Neural cell (in vitro differentiated cells): Measurements from ENCODE around the gene THUMPD3.

Source experiments
- CTCF ChIP-seq: fragments of 450-650 bp; IDR thresholded peaks from 2 replicates; pipeline ENCODE4 v1.5.1; 2014; ENCODE audit warnings: antibody characterized with exemption, mild to moderate bottlenecking, moderate library complexity; ENCODE audit not compliant: poor library complexity, severe bottlenecking
- EP300 ChIP-seq: fragments of 450-650 bp; conservative IDR thresholded peaks from 2 replicates; pipeline ENCODE4 v1.6.1; 2014; ENCODE audit warnings: antibody characterized with exemption, mild to moderate bottlenecking, moderate library complexity; ENCODE audit not compliant: poor library complexity, severe bottlenecking
- EZH2 ChIP-seq: fragments of 200-600, 300-800 bp; shearing (Covaris generic), sonication (generic); IDR thresholded peaks from 2 replicates; pipeline ENCODE4 v1.6.1; 2014; ENCODE audit warnings: antibody characterized with exemption, low read length, borderline replicate concordance, mild to moderate bottlenecking; ENCODE audit not compliant: insufficient read depth, poor library complexity, severe bottlenecking
- MXI1 ChIP-seq: fragments of 450-650 bp; conservative IDR thresholded peaks from 2 replicates; pipeline ENCODE4 v1.6.1; 2014; ENCODE audit warnings: antibody characterized with exemption, mild to moderate bottlenecking; ENCODE audit not compliant: poor library complexity, severe bottlenecking
- POLR2AphosphoS5 ChIP-seq: IDR thresholded peaks from 2 replicates; pipeline ENCODE4 v1.6.1; 2012
- RAD21 ChIP-seq: fragments of 450-650 bp; conservative IDR thresholded peaks from 2 replicates; pipeline ENCODE4 v1.6.1; 2014; ENCODE audit warnings: antibody characterized with exemption, mild to moderate bottlenecking, moderate library complexity
- SMC3 ChIP-seq: fragments of 450-650 bp; conservative IDR thresholded peaks from 2 replicates; pipeline ENCODE4 v1.6.1; 2014; ENCODE audit warnings: antibody characterized with exemption, mild to moderate bottlenecking, moderate library complexity; ENCODE audit not compliant: poor library complexity
- TAF1 ChIP-seq: IDR thresholded peaks from 2 replicates; pipeline ENCODE4 v1.6.1; 2012; ENCODE audit warnings: low read depth
- TF ChIP-seq, protein P1 (sequence below): IDR thresholded peaks from 2 replicates; pipeline ENCODE4 v1.6.1; 2012; ENCODE audit warnings: borderline replicate concordance

- TF ChIP-seq TAF1 (no peak), CTCF (no peak), SMC3 (no peak), RAD21 (no peak), EZH2 (no peak), EP300 (no peak), POLR2AphosphoS5 (no peak), MXI1 (no peak)
- TF ChIP-seq, protein P1, sequence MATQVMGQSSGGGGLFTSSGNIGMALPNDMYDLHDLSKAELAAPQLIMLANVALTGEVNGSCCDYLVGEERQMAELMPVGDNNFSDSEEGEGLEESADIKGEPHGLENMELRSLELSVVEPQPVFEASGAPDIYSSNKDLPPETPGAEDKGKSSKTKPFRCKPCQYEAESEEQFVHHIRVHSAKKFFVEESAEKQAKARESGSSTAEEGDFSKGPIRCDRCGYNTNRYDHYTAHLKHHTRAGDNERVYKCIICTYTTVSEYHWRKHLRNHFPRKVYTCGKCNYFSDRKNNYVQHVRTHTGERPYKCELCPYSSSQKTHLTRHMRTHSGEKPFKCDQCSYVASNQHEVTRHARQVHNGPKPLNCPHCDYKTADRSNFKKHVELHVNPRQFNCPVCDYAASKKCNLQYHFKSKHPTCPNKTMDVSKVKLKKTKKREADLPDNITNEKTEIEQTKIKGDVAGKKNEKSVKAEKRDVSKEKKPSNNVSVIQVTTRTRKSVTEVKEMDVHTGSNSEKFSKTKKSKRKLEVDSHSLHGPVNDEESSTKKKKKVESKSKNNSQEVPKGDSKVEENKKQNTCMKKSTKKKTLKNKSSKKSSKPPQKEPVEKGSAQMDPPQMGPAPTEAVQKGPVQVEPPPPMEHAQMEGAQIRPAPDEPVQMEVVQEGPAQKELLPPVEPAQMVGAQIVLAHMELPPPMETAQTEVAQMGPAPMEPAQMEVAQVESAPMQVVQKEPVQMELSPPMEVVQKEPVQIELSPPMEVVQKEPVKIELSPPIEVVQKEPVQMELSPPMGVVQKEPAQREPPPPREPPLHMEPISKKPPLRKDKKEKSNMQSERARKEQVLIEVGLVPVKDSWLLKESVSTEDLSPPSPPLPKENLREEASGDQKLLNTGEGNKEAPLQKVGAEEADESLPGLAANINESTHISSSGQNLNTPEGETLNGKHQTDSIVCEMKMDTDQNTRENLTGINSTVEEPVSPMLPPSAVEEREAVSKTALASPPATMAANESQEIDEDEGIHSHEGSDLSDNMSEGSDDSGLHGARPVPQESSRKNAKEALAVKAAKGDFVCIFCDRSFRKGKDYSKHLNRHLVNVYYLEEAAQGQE: no peak
Observed at GRCh38 chr3:9380014-9380413, 17.2 kb downstream of the THUMPD3 start.
